K562 (cell line): ENCODE results near the gene RANGAP1. TPM values are rescaled to one million over a fixed set of nuclear protein-coding genes. Genes with fewer than 3 reads are reported as not detected.

Experiments
- ATAC-seq: fragments of 200-7000 bp; cut with Tn5 transposase; 3 replicates; pipeline ENCODE4 v1.9.1; 2020; ENCODE audit warnings: moderate library complexity
- BruUV-seq: library from RNA; stranded (reverse); fragments of 400-500 nt; replicated peaks from 2 replicates; lab custom pipeline; 2021; lab: Mats Ljungman, UMichigan
- CTCF ChIA-PET: fragments of 300-600 bp; formaldehyde crosslinking; extraction: SDS; loops from one replicate; lab custom pipeline; 2021; ENCODE audit warnings: low intra/inter-chr PET ratio; lab: Yijun Ruan, JAX
- POLR2A ChIA-PET: fragments of 300-600, 350-650 bp; sonication (Branson Sonifier 250); formaldehyde crosslinking; extraction: SDS; loops from one replicate; lab custom pipeline; 2021; ENCODE audit warnings: antibody characterized with exemption, inconsistent platforms; lab: Yijun Ruan, JAX
- DNase-seq, 4 experiments: peaks; one replicate each; pipeline versions ENCODE4 v3.0.0 to v3.0.0-alpha.2; 2011 to 2018; ENCODE audit warnings: low spot score in 3 of 4, mixed read lengths in 3 of 4; ENCODE audit errors: extremely low read depth in 1 of 4
- FAIRE-seq: peaks from 2 replicates; lab custom pipeline; 2011; peaks lifted over from hg19 to GRCh38; lab: Jason Lieb, UNC
- H2AFZ ChIP-seq: 2 replicates; pipeline ENCODE4 v1.6.0; 2011; ENCODE audit warnings: low read depth, low read length, control low read depth, inconsistent platforms
- H3K27ac ChIP-seq: fragments of 200-600 bp; 3 replicates; pipeline ENCODE4 v1.8.0; 2011; ENCODE audit warnings: low read depth, mild to moderate bottlenecking, control low read depth, inconsistent platforms, low read length, moderate library complexity, mixed read lengths; ENCODE audit errors: extremely low read depth
- H3K27me3 ChIP-seq, 2 experiments: fragments of 300-600 bp in 1 of 2; 2 replicates in 1 of 2; 3 replicates in 1 of 2; pipeline versions ENCODE4 v1.6.0 to v1.8.0; 2011; ENCODE audit warnings: inconsistent platforms in 2 of 2, low read length in 2 of 2, mild to moderate bottlenecking in 1 of 2, mixed read lengths in 1 of 2, moderate library complexity in 1 of 2; ENCODE audit not compliant: control insufficient read depth in 2 of 2, insufficient read depth in 2 of 2
- H3K36me3 ChIP-seq: fragments of 300-600 bp; 3 replicates; pipeline ENCODE4 v1.8.0; 2011; ENCODE audit warnings: mild to moderate bottlenecking, low read length, inconsistent platforms; ENCODE audit not compliant: control insufficient read depth, insufficient read depth
- H3K4me1 ChIP-seq, 2 experiments: fragments of 200-600 bp in 1 of 2; replicated peaks in 1 of 2; 2 replicates in 1 of 2; 3 replicates in 1 of 2; pipeline versions ENCODE4 v1.5.1 to v1.8.0; 2011; ENCODE audit warnings: inconsistent platforms in 2 of 2, low read length in 2 of 2, mild to moderate bottlenecking in 1 of 2, mixed read lengths in 1 of 2, moderate library complexity in 1 of 2; ENCODE audit not compliant: control insufficient read depth in 2 of 2, insufficient read depth in 2 of 2
- H3K4me2 ChIP-seq: 2 replicates; pipeline ENCODE4 v1.6.1; 2011; ENCODE audit warnings: low read length, control low read depth, inconsistent platforms, mixed read lengths; ENCODE audit not compliant: insufficient read depth
- H3K4me3 ChIP-seq: fragments of 200-600 bp; sonication (generic), shearing (Covaris generic); 2 replicates; pipeline ENCODE4 v1.5.1; 2016; ENCODE audit warnings: control low read depth, inconsistent platforms
- H3K79me2 ChIP-seq: fragments of 200-600 bp; 3 replicates; pipeline ENCODE4 v1.8.0; 2011; ENCODE audit warnings: low read length, inconsistent platforms; ENCODE audit not compliant: control insufficient read depth, insufficient read depth
- H3K9ac ChIP-seq, 2 experiments: 2 replicates each; pipeline versions ENCODE4 v1.6.0 to v1.6.1; 2011; ENCODE audit warnings: low read depth in 2 of 2, low read length in 2 of 2, control low read depth in 1 of 2, inconsistent platforms in 1 of 2, mild to moderate bottlenecking in 1 of 2, mixed read lengths in 1 of 2; ENCODE audit not compliant: insufficient read depth in 1 of 2
- H3K9me1 ChIP-seq: one replicate; pipeline ENCODE4 v1.6.0; 2011; ENCODE audit warnings: inconsistent platforms, mild to moderate bottlenecking, low read length, moderate library complexity; ENCODE audit not compliant: control insufficient read depth, insufficient read depth
- H3K9me3 ChIP-seq: replicated peaks from 2 replicates; pipeline ENCODE4 v1.5.1; 2011; ENCODE audit warnings: low read depth, low read length, inconsistent platforms; ENCODE audit not compliant: control insufficient read depth, insufficient read depth
- H4K20me1 ChIP-seq: replicated peaks from 2 replicates; pipeline ENCODE4 v1.6.1; 2011; ENCODE audit warnings: low read length, inconsistent platforms, mixed read lengths; ENCODE audit not compliant: control insufficient read depth, insufficient read depth
- BACH1 ChIP-seq: fragments of 200-800 bp; sonication (Bioruptor generic); IDR thresholded peaks from 2 replicates; pipeline ENCODE4 v1.6.1; 2016; ENCODE audit warnings: missing genetic modification characterization, missing compliant biosample characterization
- CBFA2T2 ChIP-seq: fragments of 450-650 bp; conservative IDR thresholded peaks from 2 replicates; pipeline ENCODE4 v1.6.1; 2017; ENCODE audit warnings: mild to moderate bottlenecking
- CBX3 ChIP-seq, 2 experiments: IDR thresholded peaks; 1 replicate in 1 of 2; 2 replicates in 1 of 2; pipeline ENCODE4 v1.6.1; 2012; ENCODE audit warnings: inconsistent platforms in 2 of 2, low read length in 2 of 2, borderline replicate concordance in 1 of 2, control low read depth in 1 of 2
- ESRRB ChIP-seq: fragments of 250-450 bp; sonication (Bioruptor Pico); IDR thresholded peaks from 2 replicates; pipeline ENCODE4 v1.5.0; 2020; ENCODE audit warnings: mild to moderate bottlenecking, moderate library complexity, borderline replicate concordance
- GATA2 ChIP-seq: sonication (generic); formaldehyde crosslinking; IDR thresholded peaks from 2 replicates; pipeline ENCODE4 v1.4.0; 2020; ENCODE audit warnings: mild to moderate bottlenecking, missing genetic modification reagents
- SIX5 ChIP-seq, 2 experiments: IDR thresholded peaks; 2 replicates each; pipeline ENCODE4 v1.6.1; 2011; ENCODE audit warnings: low read length in 2 of 2, borderline replicate concordance in 1 of 2, low read depth in 1 of 2, mild to moderate bottlenecking in 1 of 2, moderate library complexity in 1 of 2; ENCODE audit not compliant: insufficient read depth in 1 of 2
- ZNF140 ChIP-seq: fragments of 250-450 bp; sonication (Bioruptor Pico); IDR thresholded peaks from 2 replicates; pipeline ENCODE4 v1.8.0; 2021; ENCODE audit warnings: moderate library complexity, mild to moderate bottlenecking, inconsistent platforms
- ZNF143 ChIP-seq: sonication (generic); formaldehyde crosslinking; IDR thresholded peaks from 2 replicates; pipeline ENCODE4 v1.9.0; 2022; ENCODE audit warnings: mild to moderate bottlenecking, missing genetic modification reagents
- ZNF217 ChIP-seq: sonication (generic); formaldehyde crosslinking; IDR thresholded peaks from 2 replicates; pipeline ENCODE4 v1.8.0; 2022; ENCODE audit warnings: mild to moderate bottlenecking, missing genetic modification reagents
- ZNF445 ChIP-seq: fragments of 250-450 bp; sonication (Bioruptor Pico); IDR thresholded peaks from 2 replicates; pipeline ENCODE4 v1.4.0; 2020; ENCODE audit warnings: low read depth, mild to moderate bottlenecking, moderate library complexity
- ZNF699 ChIP-seq: fragments of 250-450 bp; sonication (Bioruptor Pico); IDR thresholded peaks from 2 replicates; pipeline ENCODE4 v1.8.0; 2021; ENCODE audit warnings: mild to moderate bottlenecking, moderate library complexity; ENCODE audit not compliant: insufficient replicate concordance
- WGBS: fragments of 100-300 bp; shearing (Covaris generic); methylation state at CpG from one replicate; pipeline ENCODE4 v1.1.6; 2016; ENCODE audit warnings: low coverage, mixed read lengths; ENCODE audit not compliant: insufficient coverage; ENCODE audit errors: missing lambda C conversion rate; 5-methylcytosine and 5-hydroxymethylcytosine counted together
- in situ Hi-C: fragments of 300-500 bp; cut with MboI; formaldehyde crosslinking; loops from 4 replicates; pipeline ENCODE4 v1.15.0; 2018; ENCODE audit warnings: inconsistent platforms, mixed read lengths
- intact Hi-C: fragments of 100-400 bp; cut with micrococcal nuclease; formaldehyde crosslinking; loops from 2 replicates; pipeline ENCODE4 v1.14.2; 2022
- polyA plus RNA-seq, 8 experiments: library from polyadenylated mRNA; depleted of rRNA in 4 of 8; stranded (reverse) in 5 of 8; unstranded in 3 of 8; fragments of >200 nt; fragmentation: Nextera tagmentation in 2 of 8; fragmentation: Illumina TruSeq in 1 of 8; extraction: Ambion mirVana in 2 of 8; extraction: Trizol in 1 of 8; gene quantifications; 2 replicates each; pipeline versions ENCODE4 v1.2.1 to v1.2.3, GENCODE V29; 2011 to 2014; ENCODE audit warnings: inconsistent platforms in 1 of 8, missing spikeins in 1 of 8
- total RNA-seq, 7 experiments: library from RNA; depleted of rRNA in 6 of 7; stranded (reverse); fragments of >200 nt in 6 of 7; fragmentation: Illumina TruSeq in 2 of 7; extraction: Trizol in 2 of 7; gene quantifications; 2 replicates each; pipeline versions ENCODE4 v1.2.1 to v1.2.3, GENCODE V29; 2011 to 2021; ENCODE audit warnings: low replicate concordance in 1 of 7
- TF ChIP-seq, protein P1 (sequence below): fragments of 250-450 bp; sonication (Bioruptor Pico); IDR thresholded peaks from 2 replicates; pipeline ENCODE4 v1.5.0; 2021
- TF ChIP-seq, protein P2 (sequence below), 2 experiments: fragments of 450-650 bp in 1 of 2; sonication (generic) in 1 of 2; formaldehyde crosslinking in 1 of 2; IDR thresholded peaks in 1 of 2; conservative IDR thresholded peaks in 1 of 2; 2 replicates each; pipeline versions ENCODE4 v1.6.1 to v1.8.1; 2016 to 2023; ENCODE audit warnings: mild to moderate bottlenecking in 2 of 2, moderate library complexity in 2 of 2, inconsistent platforms in 1 of 2, missing genetic modification reagents in 1 of 2
- TF ChIP-seq, protein P3 (sequence below): fragments of 200-800 bp; sonication (Bioruptor generic); IDR thresholded peaks from 2 replicates; pipeline ENCODE4 v1.6.1; 2017; ENCODE audit warnings: missing genetic modification characterization, missing compliant biosample characterization

Gene RANGAP1
- total and polyA plus RNA-seq, 9 of the 15 experiments (the other 6 are each of a cell fraction or from before 2014, with no cell fraction given): 2.1 to 104 (median 50.6) TPM

DNA sequence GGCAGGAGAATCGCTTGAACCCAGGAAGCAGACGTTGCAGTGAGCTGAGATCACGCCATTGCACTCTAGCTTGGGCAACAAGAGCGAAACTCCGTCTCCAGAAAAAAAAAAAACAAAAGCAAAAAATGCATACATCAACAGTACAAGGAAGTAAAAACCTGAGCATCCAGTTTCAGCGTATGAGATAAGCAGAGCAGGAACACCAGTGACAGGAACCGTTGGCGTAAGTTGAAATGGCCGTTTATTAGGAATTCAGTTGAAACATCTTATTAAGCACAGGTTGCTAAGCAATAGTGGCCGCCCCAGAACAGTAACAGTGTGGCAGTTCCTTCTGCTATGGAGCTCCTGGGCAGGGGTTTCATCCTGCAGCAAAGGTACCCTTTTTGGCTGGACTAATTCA, 84.8 kb downstream of the RANGAP1 start:
- WGBS: 35% methylated on average over 6 of the region's 10 CpGs
- in situ Hi-C loops: no loop called here
- CTCF ChIA-PET: no interaction called here

More for the DNA sequence above, 84.8 kb downstream of the RANGAP1 start:
- TF ChIP-seq ZNF445: no peak
- TF ChIP-seq, protein P1, sequence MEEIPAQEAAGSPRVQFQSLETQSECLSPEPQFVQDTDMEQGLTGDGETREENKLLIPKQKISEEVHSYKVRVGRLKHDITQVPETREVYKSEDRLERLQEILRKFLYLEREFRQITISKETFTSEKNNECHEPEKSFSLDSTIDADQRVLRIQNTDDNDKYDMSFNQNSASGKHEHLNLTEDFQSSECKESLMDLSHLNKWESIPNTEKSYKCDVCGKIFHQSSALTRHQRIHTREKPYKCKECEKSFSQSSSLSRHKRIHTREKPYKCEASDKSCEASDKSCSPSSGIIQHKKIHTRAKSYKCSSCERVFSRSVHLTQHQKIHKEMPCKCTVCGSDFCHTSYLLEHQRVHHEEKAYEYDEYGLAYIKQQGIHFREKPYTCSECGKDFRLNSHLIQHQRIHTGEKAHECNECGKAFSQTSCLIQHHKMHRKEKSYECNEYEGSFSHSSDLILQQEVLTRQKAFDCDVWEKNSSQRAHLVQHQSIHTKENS (CRISPR knock-in tag): no peak
- TF ChIP-seq ZNF217 (CRISPR knock-in tag): no peak
- TF ChIP-seq ZNF699 (CRISPR knock-in tag): no peak
- TF ChIP-seq ZNF140 (CRISPR knock-in tag): no peak
- no peak for TF ChIP-seq CBX3 (IDR thresholded peaks at IDR 0.05; ENCODE audit: borderline replicate concordance in 1 of 2, low read length in 2 of 2)
- TF ChIP-seq GATA2: no peak
- TF ChIP-seq, protein P2, sequence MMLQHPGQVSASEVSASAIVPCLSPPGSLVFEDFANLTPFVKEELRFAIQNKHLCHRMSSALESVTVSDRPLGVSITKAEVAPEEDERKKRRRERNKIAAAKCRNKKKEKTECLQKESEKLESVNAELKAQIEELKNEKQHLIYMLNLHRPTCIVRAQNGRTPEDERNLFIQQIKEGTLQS (IDR thresholded peaks at IDR 0.05): no peak
- TF ChIP-seq, protein P2 (CRISPR knock-in tag; conservative IDR thresholded peaks at IDR 0.05): no peak
- TF ChIP-seq SIX5 (IDR thresholded peaks at IDR 0.05; ENCODE audit: borderline replicate concordance in 1 of 2, insufficient read depth in 1 of 2, low read depth in 1 of 2, low read length in 2 of 2): no peak
- no peak for TF ChIP-seq CBFA2T2
- TF ChIP-seq ZNF143 (CRISPR knock-in tag): no peak
- TF ChIP-seq, protein P3, sequence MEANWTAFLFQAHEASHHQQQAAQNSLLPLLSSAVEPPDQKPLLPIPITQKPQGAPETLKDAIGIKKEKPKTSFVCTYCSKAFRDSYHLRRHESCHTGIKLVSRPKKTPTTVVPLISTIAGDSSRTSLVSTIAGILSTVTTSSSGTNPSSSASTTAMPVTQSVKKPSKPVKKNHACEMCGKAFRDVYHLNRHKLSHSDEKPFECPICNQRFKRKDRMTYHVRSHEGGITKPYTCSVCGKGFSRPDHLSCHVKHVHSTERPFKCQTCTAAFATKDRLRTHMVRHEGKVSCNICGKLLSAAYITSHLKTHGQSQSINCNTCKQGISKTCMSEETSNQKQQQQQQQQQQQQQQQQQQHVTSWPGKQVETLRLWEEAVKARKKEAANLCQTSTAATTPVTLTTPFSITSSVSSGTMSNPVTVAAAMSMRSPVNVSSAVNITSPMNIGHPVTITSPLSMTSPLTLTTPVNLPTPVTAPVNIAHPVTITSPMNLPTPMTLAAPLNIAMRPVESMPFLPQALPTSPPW (CRISPR knock-in tag): no peak
- no peak for TF ChIP-seq BACH1 (tag)
- TF ChIP-seq ESRRB (CRISPR knock-in tag): no peak
- H3K4me1 ChIP-seq: peaks cover 2 to 18% of the 10 kb centered on the region in 2 experiments; a peak in 3 of 5 replicates
- H3K27ac ChIP-seq: no peak overlapping the region
- H3K27me3 ChIP-seq: no peaks in the 10 kb centered on the region
- no peak overlapping the region for H3K9ac ChIP-seq
- H3K4me2 ChIP-seq: peak overlapping the region; percentile 12; the same call in 1 of the 2 replicates
- H4K20me1 ChIP-seq: no peaks in the 10 kb centered on the region
- H3K9me1 ChIP-seq: no peaks in the 10 kb centered on the region
- intact Hi-C loops: no loop called here
- ATAC-seq (no peak), DNase-seq (no peak), FAIRE-seq (no peak)
- POLR2A ChIA-PET: no interaction called here
- H3K79me2 ChIP-seq: peaks cover 10% of the 10 kb centered on the region
- BruUV-seq: no TSS peak
- H2AFZ ChIP-seq: no peak overlapping the region
- H3K36me3 ChIP-seq: no peaks in the 10 kb centered on the region
- no peak overlapping the region for H3K4me3 ChIP-seq
- H3K9me3 ChIP-seq: no peaks in the 10 kb centered on the region
